Hepatocyte (in vitro differentiated cells): Measurements from ENCODE around the gene KIF20B.

ENCODE experiments used
- CTCF ChIP-seq: fragments of 200-600 bp; sonication (generic); IDR thresholded peaks from 2 replicates; pipeline ENCODE4 v1.5.1; 2016; ENCODE audit warnings: antibody characterized with exemption, mild to moderate bottlenecking; ENCODE audit not compliant: poor library complexity
- EZH2 ChIP-seq: fragments of 200-600 bp; sonication (generic); IDR thresholded peaks from 2 replicates; pipeline ENCODE4 v1.6.1; 2016; ENCODE audit warnings: antibody characterized with exemption, mild to moderate bottlenecking, borderline replicate concordance
- EZH2phosphoT487 ChIP-seq: fragments of 200-600 bp; sonication (generic); IDR thresholded peaks from one replicate; pipeline ENCODE4 v1.6.1; 2018; ENCODE audit warnings: antibody characterized with exemption, mild to moderate bottlenecking, low read depth, moderate library complexity; ENCODE audit not compliant: unreplicated experiment, severe bottlenecking

- TF ChIP-seq CTCF = no peak
- TF ChIP-seq EZH2phosphoT487 = no peak
- no peak for TF ChIP-seq EZH2
Observed at GRCh38 chr10:89755374-89755773, 54.0 kb downstream of the KIF20B start.
